Neural progenitor cell (in vitro differentiated cells): ENCODE data around the gene ADCY1.
"Not testable (repeated sequence)": the region's sequence is repeated elsewhere in the genome, so short reads cannot be mapped to it uniquely, and the experiment has no call there.

ENCODE experiments used
- CTCF ChIP-seq: fragments of 200-600 bp; sonication (generic); IDR thresholded peaks from 2 replicates; pipeline ENCODE4 v1.5.1; 2017; ENCODE audit warnings: antibody characterized with exemption, mild to moderate bottlenecking
- EZH2phosphoT487 ChIP-seq: fragments of 200-600 bp; sonication (generic); IDR thresholded peaks from 2 replicates; pipeline ENCODE4 v1.6.1; 2017; ENCODE audit warnings: antibody characterized with exemption

GRCh38 chr7:45725231-45725630, 151.1 kb downstream of the ADCY1 start:
- not testable (repeated sequence) for TF ChIP-seq CTCF, EZH2phosphoT487
